CD4-positive, alpha-beta T cell (primary cell): Measurements from ENCODE around the gene COL11A1. TPM values are rescaled to one million over a fixed set of nuclear protein-coding genes. Genes with fewer than 3 reads are reported as not detected.

Experiments used
- ATAC-seq: fragments of 200-7000 bp; cut with Tn5 transposase; one replicate; pipeline ENCODE4 v1.10.0; 2022; ENCODE audit warnings: mild to moderate bottlenecking; ENCODE audit not compliant: poor library complexity
- CTCF ChIA-PET: fragments of 350-600 bp; sonication (Branson Sonifier 250); formaldehyde crosslinking; loops from one replicate; lab custom pipeline; 2021; ENCODE audit warnings: antibody characterized with exemption, inconsistent platforms; lab: Charles Lee
- POLR2A ChIA-PET: fragments of 350-600 bp; sonication (Branson Sonifier 250); formaldehyde crosslinking; loops from one replicate; lab custom pipeline; 2021; ENCODE audit warnings: antibody characterized with exemption, inconsistent platforms; lab: Charles Lee
- DNase-seq, 14 experiments: peaks; one replicate each; pipeline ENCODE4 v3.0.0-alpha.2; 2013 to 2020; ENCODE audit warnings: mixed read lengths in 2 of 14
- H3K27ac ChIP-seq, 2 donors: one replicate each; pipeline versions ENCODE4 v1.5.1 to v1.7.0; 2013; ENCODE audit warnings: low read length in 2 of 2, low read depth in 1 of 2, mild to moderate bottlenecking in 1 of 2
- H3K27me3 ChIP-seq, 2 experiments: 1 replicate in 1 of 2; 2 replicates in 1 of 2; pipeline versions ENCODE4 v1.6.1 to v1.7.0; 2013; ENCODE audit warnings: low read length in 2 of 2, control low read depth in 1 of 2, mild to moderate bottlenecking in 1 of 2, moderate library complexity in 1 of 2; ENCODE audit not compliant: insufficient read depth in 2 of 2, control insufficient read depth in 1 of 2
- H3K36me3 ChIP-seq: one replicate; pipeline ENCODE4 v1.6.1; 2013; ENCODE audit warnings: low read length, control low read depth; ENCODE audit not compliant: insufficient read depth
- H3K4me1 ChIP-seq: one replicate; pipeline ENCODE4 v1.6.1; 2013; ENCODE audit warnings: low read length, control low read depth; ENCODE audit not compliant: insufficient read depth
- H3K4me3 ChIP-seq: one replicate; pipeline ENCODE4 v1.5.1; 2013; ENCODE audit warnings: mild to moderate bottlenecking, low read length, moderate library complexity
- H3K9me3 ChIP-seq, 2 experiments: 1 replicate in 1 of 2; 2 replicates in 1 of 2; pipeline versions ENCODE4 v1.6.1 to v1.7.0; 2013; ENCODE audit warnings: low read length in 2 of 2, mild to moderate bottlenecking in 2 of 2, control low read depth in 1 of 2, moderate library complexity in 1 of 2; ENCODE audit not compliant: control insufficient read depth in 1 of 2, insufficient read depth in 1 of 2
- H3K27ac Mint-ChIP-seq: one replicate; pipeline ENCODE4 v1.8.0; 2020; ENCODE audit warnings: mixed read lengths
- H3K27me3 Mint-ChIP-seq: one replicate; pipeline ENCODE4 v1.8.0; 2021; ENCODE audit warnings: mixed read lengths
- H3K36me3 Mint-ChIP-seq: one replicate; pipeline ENCODE4 v1.8.0; 2021; ENCODE audit warnings: low read depth, mixed read lengths
- H3K4me1 Mint-ChIP-seq: one replicate; pipeline ENCODE4 v1.8.0; 2021; ENCODE audit warnings: low read depth, mixed read lengths
- H3K4me3 Mint-ChIP-seq: one replicate; pipeline ENCODE4 v1.8.0; 2020; ENCODE audit warnings: mild to moderate bottlenecking, mixed read lengths
- H3K9me3 Mint-ChIP-seq: one replicate; pipeline ENCODE4 v1.8.0; 2020; ENCODE audit warnings: mixed read lengths
- CTCF ChIP-seq: fragments of 200-600 bp; IDR thresholded peaks from one replicate; pipeline ENCODE4 v1.8.0; 2022; ENCODE audit warnings: antibody characterized with exemption, mild to moderate bottlenecking
- intact Hi-C, 2 experiments: fragments of 100-400 bp; cut with DNase I in 1 of 2; cut with micrococcal nuclease in 1 of 2; formaldehyde crosslinking; loops; one replicate each; pipeline versions ENCODE4 v1.15.1 to v1.9.0; 2023 to 2025; cut with DNase I, micrococcal nuclease
- total RNA-seq, 174 experiments: library from RNA in 2 of 174; stranded (reverse) in 2 of 174; gene quantifications; one replicate each; pipeline ENCODE4 v1.2.3 and lab custom pipeline; 2021 to 2026

Gene COL11A1
- total RNA-seq, 2 experiments from 2014 or later = not detected

DNA sequence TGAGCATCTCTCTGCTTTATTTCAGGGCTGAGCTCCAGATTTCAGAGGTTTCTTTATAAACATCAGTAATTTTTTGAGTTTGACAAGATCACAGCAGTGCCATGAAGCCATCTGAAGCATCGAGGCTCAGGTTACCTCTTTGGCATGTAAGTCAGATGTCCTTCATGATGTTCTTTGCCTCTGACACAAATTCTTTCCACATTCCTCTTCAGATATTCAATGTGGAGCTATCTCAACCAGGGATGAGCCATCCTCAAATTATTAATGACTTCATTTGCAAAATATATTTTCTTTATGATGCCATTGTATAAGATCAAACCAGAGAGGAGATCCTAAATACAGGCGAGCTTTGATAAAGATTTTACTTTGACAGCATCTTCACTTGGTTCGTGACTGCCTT, 256.7 kb downstream of the COL11A1 start:
- Mint-ChIP-seq H3K4me3 (no peak overlapping the region), H3K27ac (no peak overlapping the region), H3K9me3 (peaks cover 25% of the 10 kb centered on the region), H3K36me3 (no peaks in the 10 kb centered on the region), H3K27me3 (no peaks in the 10 kb centered on the region), H3K4me1 (no peaks in the 10 kb centered on the region)
- H3K4me1 ChIP-seq = no peaks in the 10 kb centered on the region
- no peak for ATAC-seq
- H3K27ac ChIP-seq = no peak overlapping the region
- ChIA-PET CTCF (no interaction called here), POLR2A (no interaction called here)
- no peak for DNase-seq
- intact Hi-C loops = no loop called here
- H3K27me3 ChIP-seq = no peaks in the 10 kb centered on the region
- H3K9me3 ChIP-seq = peaks cover 0 to 4% of the 10 kb centered on the region in 2 experiments
- TF ChIP-seq CTCF = no peak
- H3K4me3 ChIP-seq = no peak overlapping the region
- H3K36me3 ChIP-seq = no peaks in the 10 kb centered on the region

DNA sequence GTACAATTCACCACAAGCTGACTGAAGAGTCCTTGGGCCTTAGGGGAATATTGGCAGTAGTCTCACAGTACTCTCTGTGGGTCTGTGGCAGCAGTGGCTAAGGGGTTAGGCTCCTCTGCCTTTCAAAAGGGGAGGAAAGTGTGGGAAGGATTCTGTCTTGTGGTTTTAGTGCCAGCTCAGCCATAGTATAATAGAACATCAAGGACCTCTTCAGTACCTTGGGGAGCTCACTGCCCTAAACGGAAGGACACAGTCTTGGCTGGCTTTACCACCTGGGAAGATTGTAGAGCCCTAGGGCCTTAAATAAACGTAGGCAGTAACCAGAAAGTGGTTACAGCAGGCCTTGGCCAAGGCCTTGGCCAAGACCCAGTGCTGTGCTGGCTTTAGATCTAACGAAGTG, 265.7 kb downstream of the COL11A1 start:
- Mint-ChIP-seq H3K27ac (no peak overlapping the region), H3K27me3 (no peaks in the 10 kb centered on the region), H3K9me3 (peaks cover 10% of the 10 kb centered on the region), H3K4me1 (no peaks in the 10 kb centered on the region), H3K36me3 (no peaks in the 10 kb centered on the region), H3K4me3 (no peak overlapping the region)
- Histone ChIP-seq H3K27me3 (no peaks in the 10 kb centered on the region), H3K4me3 (no peak overlapping the region), H3K4me1 (no peaks in the 10 kb centered on the region), H3K9me3 (no peaks in the 10 kb centered on the region), H3K27ac (no peak overlapping the region), H3K36me3 (no peaks in the 10 kb centered on the region)
- DNase-seq (no peak), ATAC-seq (no peak)
- TF ChIP-seq CTCF = no peak
- ChIA-PET POLR2A (no interaction called here), CTCF (no interaction called here)
- intact Hi-C loops = no loop called here

- Histone ChIP-seq H3K4me1 (no peaks in the 10 kb centered on the region), H3K36me3 (no peaks in the 10 kb centered on the region), H3K9me3 (no peaks in the 10 kb centered on the region), H3K27ac (no peak overlapping the region), H3K27me3 (no peaks in the 10 kb centered on the region), H3K4me3 (no peak overlapping the region)
- ChIA-PET CTCF (no interaction called here), POLR2A (no interaction called here)
- peaks cover 4% of the 10 kb centered on the region for H3K9me3 Mint-ChIP-seq
- no peak for DNase-seq
- TF ChIP-seq CTCF = no peak
- no peak overlapping the region for H3K4me3 Mint-ChIP-seq
- intact Hi-C loops = no loop called here
- ATAC-seq = no peak
- no peaks in the 10 kb centered on the region for H3K27me3 Mint-ChIP-seq
- no peaks in the 10 kb centered on the region for H3K36me3 Mint-ChIP-seq
- no peaks in the 10 kb centered on the region for H3K4me1 Mint-ChIP-seq
- no peak overlapping the region for H3K27ac Mint-ChIP-seq
These were observed 267.6 kb downstream of the COL11A1 start for GRCh38 chr1:102840741-102841140.
